GM19328 (cell line): ENCODE measurements around the gene CBR3.
A peak's percentile ranks its signal among the peaks of the same experiment; 100 is the strongest.

Experiments used
- ATAC-seq: cut with Tn5 transposase; IDR thresholded peaks from one replicate; pipeline ENCODE4 v1.9.1; 2021; ENCODE audit warnings: mild to moderate bottlenecking, moderate library complexity; ENCODE audit not compliant: unreplicated experiment

Gene CBR3

GRCh38 chr21:36155603-36156338 lies 20.9 kb downstream of the CBR3 start:
- ATAC-seq = no peak

GRCh38 chr21:36156339-36156814 lies 21.5 kb downstream of the CBR3 start:
- peak; percentile 81 for ATAC-seq

- ATAC-seq = peak; percentile 20
Measured at GRCh38 chr21:36156815-36157670, 22.2 kb downstream of the CBR3 start, which contains the start of gene DOP1B. DOP1B (plus strand) TSS chr21:36156824; CDS start chr21:36164734, 7,910 bp downstream.

- ATAC-seq = no peak
Measured at GRCh38 chr21:36159356-36159921, 24.6 kb downstream of the CBR3 start.

- ATAC-seq = no peak
Measured at GRCh38 chr21:36160850-36161178, 25.9 kb downstream of the CBR3 start.

- ATAC-seq = no peak
Measured at GRCh38 chr21:36162631-36163030, 27.8 kb downstream of the CBR3 start.

GRCh38 chr21:36163750-36164741 lies 29.2 kb downstream of the CBR3 start:
- no peak for ATAC-seq

- no peak for ATAC-seq
Measured at GRCh38 chr21:36165356-36165755, 30.5 kb downstream of the CBR3 start.

GRCh38 chr21:36166705-36167104 lies 31.8 kb downstream of the CBR3 start:
- no peak for ATAC-seq

GRCh38 chr21:36167541-36167940 lies 32.7 kb downstream of the CBR3 start:
- ATAC-seq = no peak

GRCh38 chr21:36169470-36170128 lies 34.7 kb downstream of the CBR3 start:
- ATAC-seq = no peak

- ATAC-seq = no peak
Measured at GRCh38 chr21:36170823-36171222, 35.9 kb downstream of the CBR3 start.

- no peak for ATAC-seq
Measured at GRCh38 chr21:36171336-36171735, 36.5 kb downstream of the CBR3 start.

GRCh38 chr21:36171741-36172331 lies 37.0 kb downstream of the CBR3 start:
- no peak for ATAC-seq

- no peak for ATAC-seq
Measured at GRCh38 chr21:36174780-36175179, 39.9 kb downstream of the CBR3 start.

GRCh38 chr21:36175771-36176565 lies 41.1 kb downstream of the CBR3 start:
- no peak for ATAC-seq

GRCh38 chr21:36178349-36178748 lies 43.5 kb downstream of the CBR3 start:
- no peak for ATAC-seq

GRCh38 chr21:36179145-36179544 lies 44.3 kb downstream of the CBR3 start:
- ATAC-seq = no peak

- no peak for ATAC-seq
Measured at GRCh38 chr21:36180963-36181362, 46.1 kb downstream of the CBR3 start.
